Panc1 (cell line): ENCODE results near the gene TNRC18.

ENCODE experiments used
- CTCF ChIP-seq: fragments of 450-650 bp; IDR thresholded peaks from 2 replicates; pipeline ENCODE4 v1.5.1; 2017; ENCODE audit warnings: mild to moderate bottlenecking
- REST ChIP-seq, 2 experiments: IDR thresholded peaks; 2 replicates each; pipeline ENCODE4 v1.6.1; 2011 to 2012; ENCODE audit warnings: low read depth in 2 of 2, control low read depth in 1 of 2, low read length in 1 of 2, mild to moderate bottlenecking in 1 of 2, moderate library complexity in 1 of 2; ENCODE audit not compliant: insufficient read depth in 1 of 2

DNA sequence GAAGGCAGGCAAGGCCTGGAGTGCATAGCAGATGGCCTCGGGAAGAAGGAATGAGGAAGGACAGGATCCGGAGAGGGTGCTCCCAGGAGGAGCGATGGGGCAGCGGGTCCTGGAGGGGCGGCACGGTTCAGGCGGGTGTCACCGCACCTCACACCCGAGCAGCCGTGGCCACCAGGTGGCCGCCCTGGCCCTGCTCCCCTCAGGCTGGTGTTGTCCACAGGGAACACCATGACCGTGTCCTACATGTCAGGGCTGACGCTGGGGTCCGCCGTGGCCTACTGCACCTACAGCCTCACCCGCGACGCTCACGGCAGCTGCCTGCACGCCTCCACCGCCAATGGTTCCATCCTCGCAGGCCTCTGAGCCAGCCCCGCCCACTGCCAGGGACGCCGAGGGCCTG is 121.1 kb downstream of the TNRC18 start:
- no peak; the same call in 1 of the 2 replicates for TF ChIP-seq CTCF
- no peak for TF ChIP-seq REST (IDR thresholded peaks at IDR 0.05; ENCODE audit: insufficient read depth in 1 of 2, low read depth in 2 of 2, low read length in 1 of 2)
